Urinary bladder (tissue), 4 donors: Measurements from ENCODE around the gene ANHX. TPM values are rescaled to one million over a fixed set of nuclear protein-coding genes. Genes with fewer than 3 reads are reported as not detected.

Source experiments
- DNase-seq: peaks from one replicate; pipeline ENCODE4 v3.0.0-alpha.2; 2015; ENCODE audit errors: extremely low spot score
- H3K27ac ChIP-seq: one replicate; pipeline ENCODE4 v1.5.1; 2013; ENCODE audit warnings: low read depth, mild to moderate bottlenecking, moderate library complexity
- H3K36me3 ChIP-seq: one replicate; pipeline ENCODE4 v1.6.1; 2013; ENCODE audit warnings: mild to moderate bottlenecking, moderate library complexity; ENCODE audit not compliant: insufficient read depth
- H3K4me1 ChIP-seq: one replicate; pipeline ENCODE4 v1.6.1; 2013; ENCODE audit warnings: mild to moderate bottlenecking, moderate library complexity; ENCODE audit not compliant: insufficient read depth
- H3K4me3 ChIP-seq: one replicate; pipeline ENCODE4 v1.5.1; 2013; ENCODE audit warnings: low read depth, low read length
- WGBS: extraction: QIAGEN DNeasy Blood & Tissue Kit; methylation state at CpG from one replicate; pipeline ENCODE4 v1.1.7; 2013; 5-methylcytosine and 5-hydroxymethylcytosine counted together
- polyA plus RNA-seq: library from polyadenylated mRNA; stranded (reverse); fragments of 200-250 nt; gene quantifications from one replicate; pipeline ENCODE4 v1.2.3, GENCODE V29; 2013
- small RNA-seq: library from RNA; depleted of rRNA; stranded (forward); fragments of <200 nt; gene quantifications from one replicate; pipeline ENCODE3, GENCODE V24; 2014
- total RNA-seq: library from RNA; depleted of rRNA; stranded (reverse); fragments of >200 nt; gene quantifications from one replicate; pipeline ENCODE4 v1.2.3, GENCODE V29; 2014
- donor health status: healthy with polysubstance abuse.
- donor health status: healthy.

The ANHX gene
- total and polyA plus RNA-seq, 2 donors, result not detected

GRCh38 chr12:133181238-133181959, 54.3 kb downstream of the ANHX start, which contains the start of gene ZNF268:
Gene ZNF268, plus strand, starts transcription at chr12:133181495. Its CDS starts 503 bp downstream, at chr12:133181998.
- Histone ChIP-seq H3K4me1 (no peaks in the 10 kb centered on the region), H3K4me3 (peak within 1 kb of the TSS; percentile 65), H3K27ac (no peak within 1 kb of the TSS), H3K36me3 (peaks cover 4% of the 10 kb centered on the region)
- 1% methylated on average over 40 of the region's 40 CpGs for WGBS
- DNase-seq, result peak; percentile 79

GRCh38 chr12:133180669-133181068, 55.0 kb downstream of the ANHX start:
- H3K4me3 ChIP-seq, result no peak overlapping the region
- DNase-seq, result no peak
- no peak overlapping the region for H3K27ac ChIP-seq
- WGBS, result 98% methylated on average over 8 of the region's 8 CpGs
- H3K4me1 ChIP-seq, result no peaks in the 10 kb centered on the region
- H3K36me3 ChIP-seq, result no peaks in the 10 kb centered on the region

GRCh38 chr12:133174901-133175300, 60.8 kb downstream of the ANHX start:
- no peaks in the 10 kb centered on the region for H3K36me3 ChIP-seq
- 69% methylated on average over 1 of the region's 1 CpG for WGBS
- H3K4me3 ChIP-seq, result no peak overlapping the region
- DNase-seq, result no peak
- H3K4me1 ChIP-seq, result no peaks in the 10 kb centered on the region
- H3K27ac ChIP-seq, result no peak overlapping the region

DNA sequence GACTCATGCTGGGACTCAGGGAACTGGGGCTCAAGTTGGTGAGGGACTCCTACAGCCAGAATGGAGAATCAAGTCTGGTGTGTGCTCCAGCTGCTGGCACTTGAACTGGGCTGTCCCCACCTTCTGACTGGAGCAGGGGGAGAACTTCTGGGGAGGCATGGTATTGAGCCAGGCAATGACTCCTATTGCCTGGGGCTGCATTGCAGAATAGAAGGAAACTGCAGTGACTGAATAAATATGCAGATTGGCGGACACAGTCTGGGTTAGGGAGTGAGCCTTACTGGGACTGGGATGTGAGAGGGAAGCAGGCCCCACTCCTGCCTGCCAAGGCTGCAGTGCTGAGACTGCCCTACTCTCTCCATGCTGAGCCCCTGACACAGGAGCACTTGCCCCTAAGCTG, 63.2 kb downstream of the ANHX start:
- no peaks in the 10 kb centered on the region for H3K4me1 ChIP-seq
- 85% methylated on average over 1 of the region's 1 CpG for WGBS
- H3K4me3 ChIP-seq, result no peak overlapping the region

More for the DNA sequence above, 63.2 kb downstream of the ANHX start:
- no peak overlapping the region for H3K27ac ChIP-seq
- DNase-seq, result no peak
- H3K36me3 ChIP-seq, result no peaks in the 10 kb centered on the region

Small RNAs within 50 kb of the gene (small RNA-seq; reads per million reads assigned to genes)
- gene RF00019, result not detected
- gene RNU6-717P, result not detected

Other genes with a start within 250 kb of the ANHX start
- gene ZNF26, start 249.5 kb downstream of the ANHX start, total RNA-seq, result 20.0 TPM
- 9.2 TPM for gene ZNF26, start 249.5 kb downstream of the ANHX start, polyA plus RNA-seq
- gene ZNF84, start 198.4 kb downstream of the ANHX start, total RNA-seq, result 78.4 TPM
- 13.8 TPM for gene ZNF84, start 198.4 kb downstream of the ANHX start, polyA plus RNA-seq
- gene ZNF140, start 155.0 kb downstream of the ANHX start, total RNA-seq, result 49.9 TPM
- 17.0 TPM for gene ZNF140, start 155.0 kb downstream of the ANHX start, polyA plus RNA-seq
- gene ZNF891, start 105.6 kb downstream of the ANHX start, total RNA-seq, result 7.3 TPM
- 0.90 TPM for gene ZNF891, start 105.6 kb downstream of the ANHX start, polyA plus RNA-seq
- 18.3 TPM for gene ZNF10, start 105.2 kb downstream of the ANHX start, total RNA-seq
- gene ZNF10, start 105.2 kb downstream of the ANHX start, polyA plus RNA-seq, result 10.8 TPM
- gene ZNF268, start 54.4 kb downstream of the ANHX start, total RNA-seq, result 50.1 TPM
- 11.5 TPM for gene ZNF268, start 54.4 kb downstream of the ANHX start, polyA plus RNA-seq